Spleen (tissue), 11 donors: ENCODE results near the gene CDH26. TPM values are rescaled to one million over a fixed set of nuclear protein-coding genes. Genes with fewer than 3 reads are reported as not detected.

Experiments
- DNase-seq: peaks from one replicate; pipeline ENCODE4 v3.0.0-alpha.2; 2020
- H3K27ac ChIP-seq, 8 donors: fragments of 200-600 bp; sonication (generic) in 7 of 8; 1 replicate in 4 of 8; 2 replicates in 4 of 8; pipeline versions ENCODE4 v1.5.0 to v1.8.0; 2016 to 2021; ENCODE audit warnings: inconsistent platforms in 4 of 8, mild to moderate bottlenecking in 4 of 8, moderate library complexity in 1 of 8
- H3K27me3 ChIP-seq, 7 donors: fragments of 200-600 bp; sonication (generic) in 6 of 7; replicated peaks in 1 of 7; 1 replicate in 4 of 7; 2 replicates in 3 of 7; pipeline versions ENCODE4 v1.5.0 to v1.8.0; 2016 to 2021; ENCODE audit warnings: inconsistent platforms in 3 of 7, mild to moderate bottlenecking in 1 of 7
- H3K36me3 ChIP-seq, 6 donors: fragments of 200-600 bp; sonication (generic) in 5 of 6; 1 replicate in 4 of 6; 2 replicates in 2 of 6; pipeline versions ENCODE4 v1.5.0 to v1.8.0; 2016 to 2021; ENCODE audit warnings: inconsistent platforms in 2 of 6
- H3K4me1 ChIP-seq, 6 donors: fragments of 200-600 bp; sonication (generic) in 5 of 6; 1 replicate in 3 of 6; 2 replicates in 3 of 6; pipeline versions ENCODE4 v1.5.0 to v1.8.0; 2016 to 2021; ENCODE audit warnings: inconsistent platforms in 3 of 6
- H3K4me3 ChIP-seq, 8 donors: fragments of 200-600 bp; sonication (generic) in 7 of 8; 1 replicate in 4 of 8; 2 replicates in 4 of 8; pipeline versions ENCODE4 v1.5.0 to v1.8.0; 2016 to 2021; ENCODE audit warnings: inconsistent platforms in 4 of 8, mild to moderate bottlenecking in 4 of 8, moderate library complexity in 2 of 8
- H3K9me3 ChIP-seq, 8 donors: fragments of 200-600 bp; sonication (generic) in 7 of 8; 1 replicate in 4 of 8; 2 replicates in 4 of 8; pipeline versions ENCODE4 v1.5.0 to v1.8.0; 2016 to 2021; ENCODE audit warnings: inconsistent platforms in 4 of 8
- CTCF ChIP-seq, 11 experiments: fragments of 200-600 bp in 7 of 11; fragments of 450-650 bp in 4 of 11; sonication (generic) in 4 of 11; IDR thresholded peaks in 8 of 11; conservative IDR thresholded peaks in 3 of 11; 1 replicate in 7 of 11; 2 replicates in 4 of 11; pipeline versions ENCODE4 v1.4.0 to v1.8.0; 2016 to 2021; ENCODE audit warnings: antibody characterized with exemption in 11 of 11, inconsistent platforms in 4 of 11, mild to moderate bottlenecking in 1 of 11
- POLR2A ChIP-seq, 3 donors: fragments of 450-650 bp; IDR thresholded peaks; one replicate each; pipeline ENCODE4 v1.5.1; 2017; ENCODE audit warnings: antibody characterized with exemption in 3 of 3, mild to moderate bottlenecking in 1 of 3
- POLR2AphosphoS5 ChIP-seq, 3 donors: sonication (generic); formaldehyde crosslinking; IDR thresholded peaks; one replicate each; pipeline ENCODE4 v1.5.1; 2017; ENCODE audit warnings: antibody characterized with exemption in 3 of 3
- WGBS, 5 donors: extraction: QIAGEN DNeasy Blood & Tissue Kit in 3 of 5; methylation state at CpG; one replicate each; pipeline versions ENCODE4 v1.1.5 to v1.1.7; 2013 to 2018; 5-methylcytosine and 5-hydroxymethylcytosine counted together
- intact Hi-C: fragments of 100-400 bp; cut with DNase I; formaldehyde crosslinking; loops from one replicate; pipeline ENCODE4 v1.15.0; 2023; ENCODE audit warnings: low total_unique reads
- polyA plus RNA-seq, 3 donors: library from polyadenylated mRNA; stranded (reverse); fragments of 200-250 nt; gene quantifications; one replicate each; pipeline ENCODE4 v1.2.1, GENCODE V29; 2013
- total RNA-seq, 7 donors: library from RNA; depleted of rRNA in 3 of 7; stranded (reverse); fragments of >200 nt in 3 of 7; fragmentation: NEBNext Ultra II Directional in 4 of 7; extraction: Animal tissue kit (Norgen Biotek cat#: 25700) in 4 of 7; gene quantifications; one replicate each; pipeline versions ENCODE4 v1.1.0 to v1.2.1, GENCODE V29; 2016 to 2021
- donor health status: healthy with polysubstance abuse.
- donor health status: DM: no; HTN: no; CAD: no; lungs with moderate emphysema.
- donor health status: DM: no; HTN: no; CAD: no.
- donor health status: Bipolar disorder and iron deficiency.
- donor health status: healthy.
- donor health status: DM: no; HTN: no; CAD: no.
- donor health status: DM: yes; HTN: yes; CAD: no.

The CDH26 gene
- total and polyA plus RNA-seq, 10 donors = 0.70 to 6.2 (median 2.0) TPM

- no peak for DNase-seq
- H3K4me3 ChIP-seq = no peak overlapping the region
- H3K9me3 ChIP-seq = no peaks in the 10 kb centered on the region
- peaks cover 0 to 45% (median 26%) of the 10 kb centered on the region in 6 donors for H3K36me3 ChIP-seq
- TF ChIP-seq POLR2AphosphoS5 (IDR thresholded peaks at IDR 0.05) (no peak), POLR2A (IDR thresholded peaks at IDR 0.05) (no peak), CTCF (IDR thresholded peaks at IDR 0.05 in 8 of 11, conservative IDR thresholded peaks at IDR 0.05 in 3 of 11) (no peak)
- H3K27me3 ChIP-seq = no peaks in the 10 kb centered on the region
- 75 to 89% (median 82%) methylated on average over 3 of the region's 3 CpGs for WGBS, 5 donors
- no peak overlapping the region for H3K27ac ChIP-seq
- H3K4me1 ChIP-seq = peaks cover 15 to 84% (median 39%) of the 10 kb centered on the region in 6 donors
- intact Hi-C loops = no loop called here
Observed at GRCh38 chr20:59945175-59945574, 13.0 kb upstream of the CDH26 start.

- WGBS, 5 donors = 92 to 97% (median 96%) methylated on average over 2 of the region's 2 CpGs
- H3K27ac ChIP-seq = no peak overlapping the region
Observed at GRCh38 chr20:59945731-59946130, 12.5 kb upstream of the CDH26 start.

GRCh38 chr20:59947376-59947775 is 10.8 kb upstream of the CDH26 start:
- TF ChIP-seq POLR2AphosphoS5 (IDR thresholded peaks at IDR 0.05) (no peak), CTCF (IDR thresholded peaks at IDR 0.05 in 8 of 11, conservative IDR thresholded peaks at IDR 0.05 in 3 of 11) (no peak), POLR2A (IDR thresholded peaks at IDR 0.05) (no peak)
- Histone ChIP-seq H3K4me1 (peaks cover 6 to 68% (median 26%) of the 10 kb centered on the region in 6 donors), H3K9me3 (no peaks in the 10 kb centered on the region), H3K4me3 (no peak overlapping the region), H3K36me3 (peaks cover 0 to 56% (median 26%) of the 10 kb centered on the region in 6 donors), H3K27ac (no peak overlapping the region), H3K27me3 (no peaks in the 10 kb centered on the region)
- no peak for DNase-seq
- 65 to 88% (median 73%) methylated on average over 8 of the region's 8 CpGs for WGBS, 5 donors
- intact Hi-C loops = no loop called here

More at GRCh38 chr20:59945731-59946130, 12.5 kb upstream of the CDH26 start:
- DNase-seq = no peak
- TF ChIP-seq POLR2A (IDR thresholded peaks at IDR 0.05) (no peak), CTCF (IDR thresholded peaks at IDR 0.05 in 8 of 11, conservative IDR thresholded peaks at IDR 0.05 in 3 of 11) (no peak), POLR2AphosphoS5 (IDR thresholded peaks at IDR 0.05) (no peak)
- intact Hi-C loops = no loop called here
- H3K4me3 ChIP-seq = no peak overlapping the region
- H3K27me3 ChIP-seq = no peaks in the 10 kb centered on the region
- H3K9me3 ChIP-seq = no peaks in the 10 kb centered on the region
- peaks cover 15 to 84% (median 39%) of the 10 kb centered on the region in 6 donors for H3K4me1 ChIP-seq
- peaks cover 0 to 47% (median 26%) of the 10 kb centered on the region in 6 donors for H3K36me3 ChIP-seq

GRCh38 chr20:59948212-59948611 is 10.0 kb upstream of the CDH26 start:
- TF ChIP-seq POLR2A (IDR thresholded peaks at IDR 0.05) (no peak), CTCF (IDR thresholded peaks at IDR 0.05 in 8 of 11, conservative IDR thresholded peaks at IDR 0.05 in 3 of 11) (no peak), POLR2AphosphoS5 (IDR thresholded peaks at IDR 0.05) (no peak)
- DNase-seq = no peak
- Histone ChIP-seq H3K9me3 (no peaks in the 10 kb centered on the region), H3K36me3 (peaks cover 0 to 50% (median 20%) of the 10 kb centered on the region in 6 donors), H3K4me3 (no peak overlapping the region), H3K4me1 (peaks cover 6 to 59% (median 25%) of the 10 kb centered on the region in 6 donors), H3K27me3 (no peaks in the 10 kb centered on the region), H3K27ac (peak overlapping the region in 6 of 8 donors; percentile 2 to 80 (median 67))
- 27 to 54% (median 38%) methylated on average over 1 of the region's 1 CpG for WGBS, 5 donors
- intact Hi-C loops = no loop called here
